Nephron (organoid): Measurements from ENCODE around the gene CRYL1.

Experiments
- H3K27ac Mint-ChIP-seq, 3 experiments: 2 replicates each; pipeline ENCODE4 v1.8.0; 2020; ENCODE audit warnings: mixed read lengths in 3 of 3, mild to moderate bottlenecking in 2 of 3, moderate library complexity in 1 of 3
- H3K27me3 Mint-ChIP-seq: 2 replicates; pipeline ENCODE4 v1.8.0; 2021; ENCODE audit warnings: low read depth, mild to moderate bottlenecking, moderate library complexity, mixed read lengths
- H3K36me3 Mint-ChIP-seq: 2 replicates; pipeline ENCODE4 v1.8.0; 2020; ENCODE audit warnings: low read depth, mixed read lengths
- H3K4me1 Mint-ChIP-seq: 2 replicates; pipeline ENCODE4 v1.8.0; 2020; ENCODE audit warnings: mixed read lengths
- H3K4me3 Mint-ChIP-seq, 3 experiments: 2 replicates each; pipeline ENCODE4 v1.8.0; 2020; ENCODE audit warnings: mild to moderate bottlenecking in 3 of 3, mixed read lengths in 3 of 3, moderate library complexity in 2 of 3
- H3K9me3 Mint-ChIP-seq: 2 replicates; pipeline ENCODE4 v1.8.0; 2020; ENCODE audit warnings: mixed read lengths
- CTCF ChIP-seq, 3 experiments: fragments of 200-600 bp; sonication (generic); IDR thresholded peaks; one replicate each; pipeline ENCODE4 v1.5.0; 2021; ENCODE audit warnings: antibody characterized with exemption in 3 of 3; ENCODE audit not compliant: unreplicated experiment in 3 of 3

Gene CRYL1

GRCh38 chr13:20414546-20415305, 110.9 kb downstream of the CRYL1 start:
- Mint-ChIP-seq H3K27ac (peak overlapping the region in 1 of 3 experiments; percentile 50), H3K4me3 (no peak overlapping the region), H3K9me3 (peaks cover 5% of the 10 kb centered on the region), H3K27me3 (peaks cover 4% of the 10 kb centered on the region), H3K36me3 (peaks cover 22% of the 10 kb centered on the region), H3K4me1 (peaks cover 28% of the 10 kb centered on the region)
- no peak for TF ChIP-seq CTCF (IDR thresholded peaks at IDR 0.05; ENCODE audit: unreplicated experiment in 3 of 3)

GRCh38 chr13:20412691-20413355, 112.8 kb downstream of the CRYL1 start:
- Mint-ChIP-seq H3K36me3 (peaks cover 9% of the 10 kb centered on the region), H3K27me3 (peaks cover under 1% of the 10 kb centered on the region), H3K4me1 (peaks cover 20% of the 10 kb centered on the region), H3K27ac (no peak overlapping the region), H3K4me3 (no peak overlapping the region), H3K9me3 (peaks cover under 1% of the 10 kb centered on the region)
- TF ChIP-seq CTCF (IDR thresholded peaks at IDR 0.05; ENCODE audit: unreplicated experiment in 3 of 3), result no peak

GRCh38 chr13:20411638-20412342, 113.9 kb downstream of the CRYL1 start:
- TF ChIP-seq CTCF (IDR thresholded peaks at IDR 0.05; ENCODE audit: unreplicated experiment in 3 of 3), result no peak
- H3K27me3 Mint-ChIP-seq, result no peaks in the 10 kb centered on the region
- H3K36me3 Mint-ChIP-seq, result peaks cover 11% of the 10 kb centered on the region
- H3K4me1 Mint-ChIP-seq, result peaks cover 26% of the 10 kb centered on the region
- H3K4me3 Mint-ChIP-seq, result no peak overlapping the region
- peaks cover 2% of the 10 kb centered on the region for H3K9me3 Mint-ChIP-seq
- H3K27ac Mint-ChIP-seq, result peak overlapping the region; percentile 10 to 56 (median 14)

- peaks cover 2% of the 10 kb centered on the region for H3K9me3 Mint-ChIP-seq
- H3K36me3 Mint-ChIP-seq, result peaks cover 11% of the 10 kb centered on the region
- peak overlapping the region in 2 of 3 experiments; percentile 35 to 56 for H3K27ac Mint-ChIP-seq
- peaks cover 26% of the 10 kb centered on the region for H3K4me1 Mint-ChIP-seq
- H3K27me3 Mint-ChIP-seq, result no peaks in the 10 kb centered on the region
- no peak for TF ChIP-seq CTCF (IDR thresholded peaks at IDR 0.05; ENCODE audit: unreplicated experiment in 3 of 3)
- no peak overlapping the region for H3K4me3 Mint-ChIP-seq
These were observed 114.9 kb downstream of the CRYL1 start for GRCh38 chr13:20410726-20411125.

- no peak for TF ChIP-seq CTCF (IDR thresholded peaks at IDR 0.05; ENCODE audit: unreplicated experiment in 3 of 3)
- H3K27ac Mint-ChIP-seq, result peak overlapping the region in 1 of 3 experiments; percentile 12
- H3K4me1 Mint-ChIP-seq, result peaks cover 37% of the 10 kb centered on the region
- no peaks in the 10 kb centered on the region for H3K27me3 Mint-ChIP-seq
- H3K9me3 Mint-ChIP-seq, result peaks cover 2% of the 10 kb centered on the region
- peaks cover 11% of the 10 kb centered on the region for H3K36me3 Mint-ChIP-seq
- H3K4me3 Mint-ChIP-seq, result no peak overlapping the region
These were observed 117.5 kb downstream of the CRYL1 start for GRCh38 chr13:20408181-20408580.
